ENCODE measurements around the gene ZNF76. TPM values are rescaled to one million over a fixed set of nuclear protein-coding genes. Genes with fewer than 3 reads are reported as not detected.

ZNF76 gene
- total and polyA plus RNA-seq, 2 of the 13 experiments (the other 11 are each of a cell fraction or from before 2014, with no cell fraction given) = 13.2 to 26.4 TPM

GRCh38 chr6:35342258-35343091, 82.9 kb downstream of the ZNF76 start, which contains the start of gene PPARD (continued):
- TF ChIP-seq THAP11 (CRISPR knock-in tag; IDR thresholded peaks at IDR 0.05) (peak; percentile 77), ZNF784 (CRISPR knock-in tag; IDR thresholded peaks at IDR 0.05; ENCODE audit: borderline replicate concordance) (no peak), HNRNPL (IDR thresholded peaks at IDR 0.05; ENCODE audit: low read depth, low read length) (no peak), ZC3H4 (CRISPR knock-in tag; IDR thresholded peaks at IDR 0.05; ENCODE audit: borderline replicate concordance) (no peak), POLR2G (IDR thresholded peaks at IDR 0.05; ENCODE audit: low read depth, low read length) (peak; percentile 67), NCOA2 (CRISPR knock-in tag; IDR thresholded peaks at IDR 0.05) (peak; percentile 12; the same call in 1 of the 2 replicates), ADNP (CRISPR knock-in tag; IDR thresholded peaks at IDR 0.05) (no peak), ZNF83 (CRISPR knock-in tag; IDR thresholded peaks at IDR 0.05; ENCODE audit: borderline replicate concordance) (no peak), KDM1A (CRISPR knock-in tag; IDR thresholded peaks at IDR 0.05) (peak; percentile 53; the same call in 1 of the 2 replicates), ZNF678 (CRISPR knock-in tag; IDR thresholded peaks at IDR 0.05) (peak; percentile 45; the same call in 1 of the 2 replicates), YEATS4 (CRISPR knock-in tag; IDR thresholded peaks at IDR 0.05; ENCODE audit: borderline replicate concordance) (0 out of 2 replicates have a peak, but pooled peaks have one; percentile 58), TCF7L2 (IDR thresholded peaks at IDR 0.05; ENCODE audit: low read depth, low read length) (no peak), HOXA7 (CRISPR knock-in tag; IDR thresholded peaks at IDR 0.05) (no peak), ZNF776 (CRISPR knock-in tag; IDR thresholded peaks at IDR 0.05) (peak; percentile 89; the same call in 1 of the 2 replicates), IKZF5 (CRISPR knock-in tag; IDR thresholded peaks at IDR 0.05) (peak; percentile 90), MAFK (conservative IDR thresholded peaks at IDR 0.05 in 1 of 2, IDR thresholded peaks at IDR 0.05 in 1 of 2; ENCODE audit: low read length in 2 of 2) (no peak), ZNF558 (CRISPR knock-in tag; IDR thresholded peaks at IDR 0.05; ENCODE audit: borderline replicate concordance) (peak; percentile 69; the same call in 1 of the 2 replicates), DPF2 (CRISPR knock-in tag; IDR thresholded peaks at IDR 0.05; ENCODE audit: borderline replicate concordance, low read depth) (0 out of 2 replicates have a peak, but pooled peaks have one; percentile 20), ZBTB42 (CRISPR knock-in tag; IDR thresholded peaks at IDR 0.05) (no peak), ZSCAN31 (CRISPR knock-in tag; IDR thresholded peaks at IDR 0.05; ENCODE audit: low read depth) (no peak; the same call in 1 of the 2 replicates), ZBTB33 (CRISPR knock-in tag; IDR thresholded peaks at IDR 0.05) (peak; percentile 78), NR2F2 (IDR thresholded peaks at IDR 0.05; ENCODE audit: borderline replicate concordance, low read depth) (no peak; the same call in 1 of the 2 replicates), ZMYM3 (CRISPR knock-in tag; IDR thresholded peaks at IDR 0.05) (peak; percentile 78), ZNF350 (CRISPR knock-in tag; IDR thresholded peaks at IDR 0.05; ENCODE audit: borderline replicate concordance, low read depth) (peak; percentile 70; the same call in 1 of the 2 replicates)
